Ectodermal cell (in vitro differentiated cells): Measurements from ENCODE around the gene CMPK2.

Experiments
- H3K27ac ChIP-seq: 2 replicates; pipeline ENCODE4 v1.7.0; 2013; ENCODE audit warnings: mild to moderate bottlenecking, low read depth, low read length; ENCODE audit not compliant: insufficient read depth, poor library complexity, severe bottlenecking
- H3K27me3 ChIP-seq: 2 replicates; pipeline ENCODE4 v1.7.0; 2013; ENCODE audit warnings: mild to moderate bottlenecking, low read length; ENCODE audit not compliant: insufficient read depth, control insufficient read depth, poor library complexity, severe bottlenecking
- H3K36me3 ChIP-seq: one replicate; pipeline ENCODE4 v1.7.0; 2013; ENCODE audit warnings: low read length; ENCODE audit not compliant: control insufficient read depth, insufficient read depth
- H3K4me1 ChIP-seq: one replicate; pipeline ENCODE4 v1.7.0; 2013; ENCODE audit warnings: low read length; ENCODE audit not compliant: control insufficient read depth, insufficient read depth
- H3K4me3 ChIP-seq: 2 replicates; pipeline ENCODE4 v1.7.0; 2013; ENCODE audit warnings: low read depth, low read length, control low read depth; ENCODE audit not compliant: insufficient read depth
- H3K9me3 ChIP-seq: 2 replicates; pipeline ENCODE4 v1.7.0; 2013; ENCODE audit warnings: mild to moderate bottlenecking, low read length, moderate library complexity; ENCODE audit not compliant: control insufficient read depth
- WGBS, 2 experiments: methylation state at CpG; one replicate each; pipeline ENCODE4 v1.1.7; 2013; ENCODE audit warnings: missing lambda C conversion rate in 2 of 2; 5-methylcytosine and 5-hydroxymethylcytosine counted together

CMPK2 gene

DNA sequence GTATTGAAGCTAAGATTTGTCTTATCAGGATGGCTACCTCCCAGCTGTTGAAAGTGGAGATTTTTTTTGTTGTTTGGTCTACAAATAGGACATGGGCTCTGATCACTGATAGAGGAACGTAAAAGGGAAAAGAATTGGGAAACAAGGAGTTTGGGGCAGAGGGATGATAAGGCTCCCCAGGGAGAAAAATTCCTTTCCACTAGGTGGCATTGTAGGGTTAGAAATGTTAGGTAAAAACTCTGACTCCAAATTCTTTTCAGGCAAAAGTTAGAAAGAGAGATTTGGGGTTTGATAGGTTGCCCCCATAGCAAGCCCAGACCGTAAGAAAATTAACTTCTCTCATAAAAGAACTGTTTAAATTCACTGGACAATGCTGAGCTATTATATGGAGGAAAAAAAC, 19.8 kb downstream of the CMPK2 start:
- Histone ChIP-seq H3K9me3 (peaks cover 3% of the 10 kb centered on the region), H3K4me3 (no peak overlapping the region), H3K4me1 (no peaks in the 10 kb centered on the region), H3K27me3 (no peaks in the 10 kb centered on the region), H3K36me3 (no peaks in the 10 kb centered on the region), H3K27ac (no peak overlapping the region)
- 85 to 87% methylated on average over 1 to 2 of the region's 2 CpGs for WGBS, 2 experiments

GRCh38 chr2:6845312-6845711, 20.4 kb downstream of the CMPK2 start:
- Histone ChIP-seq H3K27ac (no peak overlapping the region), H3K9me3 (peaks cover 3% of the 10 kb centered on the region), H3K4me3 (no peak overlapping the region), H3K4me1 (no peaks in the 10 kb centered on the region), H3K27me3 (no peaks in the 10 kb centered on the region), H3K36me3 (no peaks in the 10 kb centered on the region)
- 88 to 89% methylated on average over 3 of the region's 3 CpGs for WGBS, 2 experiments

DNA sequence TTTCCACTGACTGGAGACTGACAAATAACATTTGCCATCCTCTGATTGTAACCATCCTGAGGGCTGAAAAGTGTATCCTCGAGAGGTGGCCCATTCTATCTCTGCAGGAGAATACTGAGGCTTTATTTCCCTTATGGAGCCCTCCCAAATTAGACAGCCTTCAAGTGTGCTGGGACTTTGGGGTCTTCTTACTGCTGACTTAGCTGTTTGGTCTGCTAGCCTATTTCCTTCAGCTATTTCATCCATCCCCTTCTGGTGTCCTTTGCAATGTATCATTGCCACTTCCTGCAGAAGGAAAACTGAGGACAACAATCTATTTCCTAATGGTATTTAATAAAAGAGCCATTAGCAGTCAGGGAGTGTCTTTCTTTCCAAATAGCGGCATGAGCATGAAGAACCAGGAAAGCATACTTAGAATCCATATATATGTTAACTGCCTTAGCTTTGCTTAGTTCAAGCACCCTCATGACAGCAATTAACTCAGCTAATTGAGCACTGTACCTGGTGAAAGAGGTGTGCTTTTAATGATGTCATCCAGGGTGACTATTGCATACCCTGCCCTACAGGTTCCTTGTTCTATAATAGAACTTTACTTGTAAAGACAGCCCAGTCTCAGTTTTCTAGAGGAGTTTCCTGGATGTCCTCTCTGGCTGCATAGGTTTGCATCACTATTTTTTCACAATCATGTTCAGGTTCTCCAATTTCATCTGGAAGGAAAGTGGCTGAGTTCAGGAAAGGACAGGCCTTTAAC, 24.0 kb downstream of the CMPK2 start:
- peaks cover 6% of the 10 kb centered on the region for H3K9me3 ChIP-seq
- H3K36me3 ChIP-seq: no peaks in the 10 kb centered on the region
- no peaks in the 10 kb centered on the region for H3K4me1 ChIP-seq
- 89 to 93% methylated on average over 2 of the region's 2 CpGs for WGBS, 2 experiments
- H3K4me3 ChIP-seq: no peak overlapping the region
- no peaks in the 10 kb centered on the region for H3K27me3 ChIP-seq
- no peak overlapping the region for H3K27ac ChIP-seq

DNA sequence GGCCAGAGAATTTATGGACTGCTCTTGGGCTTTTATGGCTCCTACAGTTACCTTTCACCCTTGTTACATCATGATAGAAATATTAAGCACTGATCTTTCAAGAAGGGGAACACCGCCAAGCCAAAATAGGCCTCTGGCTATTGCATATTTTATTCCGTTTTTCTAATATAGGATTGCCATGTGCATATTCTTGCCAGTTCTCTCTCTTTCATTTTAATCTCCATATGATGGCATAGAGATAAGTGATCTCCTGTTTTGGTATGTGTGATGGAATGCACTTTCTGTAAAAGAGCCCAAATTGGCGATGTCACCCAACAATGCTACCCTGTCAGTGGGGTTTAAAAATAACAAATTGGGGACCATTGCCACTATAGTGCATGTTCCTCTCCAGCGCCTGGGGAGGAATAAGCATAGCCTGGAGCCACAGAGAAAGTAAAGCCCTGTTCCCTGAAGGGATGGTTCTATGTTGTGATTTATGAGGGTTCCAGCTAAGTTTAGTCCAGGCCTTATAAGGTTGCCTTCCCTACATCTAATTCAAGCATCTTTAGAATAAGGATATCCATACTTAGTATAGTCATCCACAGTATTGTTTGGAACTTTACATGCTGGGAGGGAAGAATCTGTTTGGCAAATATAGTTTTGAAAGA, 26.9 kb downstream of the CMPK2 start:
- Histone ChIP-seq H3K27me3 (no peaks in the 10 kb centered on the region), H3K27ac (no peak overlapping the region), H3K4me3 (no peak overlapping the region), H3K9me3 (peaks cover 2% of the 10 kb centered on the region), H3K4me1 (no peaks in the 10 kb centered on the region), H3K36me3 (no peaks in the 10 kb centered on the region)
- WGBS, 2 experiments: 93 to 95% methylated on average over 4 of the region's 4 CpGs

DNA sequence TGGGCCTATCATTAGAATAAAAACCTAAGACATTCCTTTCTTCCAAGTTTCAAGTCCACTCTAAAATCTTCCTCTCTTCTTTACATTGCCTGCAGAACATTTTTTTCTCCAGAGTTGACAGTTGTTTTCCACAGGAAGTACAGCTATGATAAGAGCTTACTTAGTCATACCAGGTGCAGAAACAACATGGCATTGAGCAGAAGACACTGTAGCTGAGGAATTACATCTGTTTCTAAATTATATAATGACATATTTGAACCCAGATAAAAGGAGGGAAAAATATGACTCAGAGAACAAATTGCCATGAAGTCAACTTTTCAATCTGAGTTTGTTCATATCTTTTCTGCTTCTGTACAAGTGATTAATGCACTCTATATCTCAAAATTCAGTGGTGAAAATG, 30.2 kb downstream of the CMPK2 start:
- Histone ChIP-seq H3K4me1 (no peaks in the 10 kb centered on the region), H3K4me3 (no peak overlapping the region), H3K36me3 (no peaks in the 10 kb centered on the region), H3K27me3 (no peaks in the 10 kb centered on the region), H3K9me3 (peaks cover 4% of the 10 kb centered on the region), H3K27ac (no peak overlapping the region)

GRCh38 chr2:6834163-6834562, 31.5 kb downstream of the CMPK2 start:
- Histone ChIP-seq H3K27ac (no peak overlapping the region), H3K27me3 (no peaks in the 10 kb centered on the region), H3K9me3 (peaks cover 2% of the 10 kb centered on the region), H3K4me3 (no peak overlapping the region), H3K36me3 (no peaks in the 10 kb centered on the region), H3K4me1 (no peaks in the 10 kb centered on the region)

- Histone ChIP-seq H3K36me3 (no peaks in the 10 kb centered on the region), H3K4me3 (no peak overlapping the region), H3K9me3 (peaks cover 2% of the 10 kb centered on the region), H3K4me1 (no peaks in the 10 kb centered on the region), H3K27me3 (no peaks in the 10 kb centered on the region), H3K27ac (no peak overlapping the region)
- 94% methylated on average over 2 of the region's 2 CpGs; no CpG with 5 or more reads in 1 of the 2 experiments for WGBS, 2 experiments
Measured at GRCh38 chr2:6833300-6833604, 32.5 kb downstream of the CMPK2 start.

- Histone ChIP-seq H3K4me3 (no peak overlapping the region), H3K27me3 (no peaks in the 10 kb centered on the region), H3K36me3 (no peaks in the 10 kb centered on the region), H3K27ac (no peak overlapping the region), H3K9me3 (peaks cover 2% of the 10 kb centered on the region), H3K4me1 (no peaks in the 10 kb centered on the region)
- WGBS, 2 experiments: 82 to 98% methylated on average over 1 to 2 of the region's 2 CpGs
Measured at GRCh38 chr2:6832596-6833299, 33.0 kb downstream of the CMPK2 start.

DNA sequence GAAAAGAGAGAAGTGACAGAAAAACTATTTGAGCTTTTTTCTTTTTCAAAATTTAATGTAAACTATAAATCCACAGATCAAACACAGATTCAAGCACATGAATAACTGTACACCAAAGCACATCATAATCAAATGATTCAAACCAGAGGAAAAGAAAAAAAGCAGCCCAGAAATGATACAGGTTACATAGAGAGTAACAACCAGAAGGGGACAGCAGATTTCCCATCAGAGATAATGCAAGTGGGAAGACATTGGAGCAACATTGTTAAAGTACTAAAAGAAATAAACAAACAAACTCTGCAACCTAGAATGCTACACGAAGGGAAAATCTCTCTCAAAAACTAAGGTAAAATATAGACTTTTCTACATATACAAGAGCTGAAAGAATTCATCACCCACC, 34.5 kb downstream of the CMPK2 start:
- Histone ChIP-seq H3K27ac (no peak overlapping the region), H3K4me1 (no peaks in the 10 kb centered on the region), H3K27me3 (no peaks in the 10 kb centered on the region), H3K9me3 (peaks cover 2% of the 10 kb centered on the region), H3K4me3 (no peak overlapping the region), H3K36me3 (no peaks in the 10 kb centered on the region)
- 89% methylated on average over 1 of the region's 1 CpG; no CpG with 5 or more reads in 1 of the 2 experiments for WGBS, 2 experiments

GRCh38 chr2:6828299-6828584, 37.5 kb downstream of the CMPK2 start:
- Histone ChIP-seq H3K4me1 (no peaks in the 10 kb centered on the region), H3K36me3 (no peaks in the 10 kb centered on the region), H3K9me3 (peaks cover 2% of the 10 kb centered on the region), H3K27ac (no peak overlapping the region), H3K27me3 (no peaks in the 10 kb centered on the region), H3K4me3 (no peak overlapping the region)
- 36 to 50% methylated on average over 1 to 2 of the region's 2 CpGs for WGBS, 2 experiments
